AG04449 (cell line): ENCODE results near the gene PRKG1.

Source experiments
- CTCF ChIA-PET: fragments of 350-600 bp; formaldehyde crosslinking; extraction: SDS; loops from one replicate; lab custom pipeline; 2021; ENCODE audit warnings: antibody characterized with exemption; lab: Yijun Ruan, JAX
- POLR2A ChIA-PET: fragments of 400-600, 350-600 bp; formaldehyde crosslinking; extraction: SDS; loops from one replicate; lab custom pipeline; 2020; ENCODE audit warnings: antibody characterized with exemption, inconsistent platforms; lab: Yijun Ruan, JAX
- DNase-seq: peaks from one replicate; pipeline ENCODE4 v3.0.0-alpha.2; 2010; ENCODE audit warnings: low read depth, low spot score
- H3K4me3 ChIP-seq: 2 replicates; pipeline ENCODE4 v1.5.1; 2011; ENCODE audit warnings: low read depth, mild to moderate bottlenecking, control low read depth, low read length
- CTCF ChIP-seq: IDR thresholded peaks from one replicate; pipeline ENCODE4 v1.5.1; 2011; ENCODE audit warnings: mild to moderate bottlenecking, moderate library complexity, low read length, control low read depth, inconsistent platforms; ENCODE audit not compliant: insufficient read depth; ENCODE audit errors: missing control alignments

PRKG1 gene

DNA sequence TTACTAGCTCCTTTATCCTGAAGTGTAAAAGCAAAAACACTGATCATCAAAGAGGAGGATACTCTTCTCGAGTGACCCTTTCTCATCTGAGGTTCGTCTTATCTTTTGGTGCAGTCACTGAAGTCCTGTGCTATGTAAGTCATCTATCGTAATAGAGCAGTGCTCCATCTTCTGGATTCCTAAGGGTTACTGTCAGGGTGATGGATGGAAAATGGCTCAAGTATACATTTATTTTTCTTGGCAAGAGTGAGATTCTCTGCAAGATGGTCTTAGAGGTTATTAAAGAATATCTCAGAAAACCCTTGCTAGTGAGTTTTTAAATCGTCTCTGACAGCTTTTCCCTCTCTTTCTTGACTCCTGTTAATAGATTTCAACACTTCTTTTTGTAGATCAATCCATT, 12.4 kb downstream of the PRKG1 start:
- no peak overlapping the region for H3K4me3 ChIP-seq
- ChIA-PET POLR2A (no interaction called here), CTCF (interaction anchor here (0.9 to 1.5 kb wide), 2 partner anchors 12 to 336 kb away, joined by 3 read pairs; partner anchors contain the start of gene PRKG1)
- no peak for DNase-seq
- TF ChIP-seq CTCF: no peak

DNA sequence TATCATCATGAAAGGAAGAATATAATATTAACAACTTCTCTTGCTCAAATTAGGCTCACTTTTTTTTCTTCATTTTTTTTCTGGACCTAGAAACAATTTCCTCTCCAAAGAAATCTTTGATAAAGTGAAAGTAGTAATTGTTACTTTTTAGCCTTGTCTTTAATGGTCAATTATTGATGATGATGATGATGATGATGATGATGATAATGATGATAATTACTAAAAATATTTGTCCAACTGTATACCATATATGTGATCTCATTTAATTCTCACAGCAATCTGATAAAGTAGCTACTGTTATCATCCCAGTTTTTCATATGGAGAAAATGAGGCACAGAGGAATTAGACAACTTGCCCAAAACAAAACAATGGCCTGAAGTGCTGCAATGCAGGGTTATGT, 12.8 kb downstream of the PRKG1 start:
- DNase-seq: no peak
- CTCF ChIA-PET: interaction anchor here (1.5 kb wide), 1 partner anchor 335 kb away, joined by 3 read pairs; no protein-coding TSS in a partner anchor

DNA sequence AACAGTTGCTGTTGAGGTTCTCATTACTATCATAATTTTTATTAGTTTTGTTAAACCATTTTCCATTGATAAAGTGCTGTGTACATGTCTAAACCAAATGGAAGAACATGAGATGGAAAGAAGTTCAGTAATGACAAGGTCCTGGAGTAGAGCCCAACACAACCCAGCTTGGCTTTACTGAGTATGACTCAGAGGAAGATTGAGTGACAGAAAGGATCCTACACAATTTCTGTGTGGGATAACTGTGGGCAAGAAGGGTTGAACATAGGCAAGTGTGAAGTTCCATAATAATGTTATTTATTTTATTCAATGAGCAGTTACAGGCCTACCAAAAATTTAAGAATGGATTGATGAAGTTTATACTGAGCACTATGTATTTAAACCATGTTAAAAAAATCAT, 15.9 kb downstream of the PRKG1 start:
- no peak overlapping the region for H3K4me3 ChIP-seq
- POLR2A ChIA-PET: no interaction called here
- no peak for TF ChIP-seq CTCF
- DNase-seq: no peak
- CTCF ChIA-PET: interaction anchor here (0.9 to 1.4 kb wide), 2 partner anchors 27 to 332 kb away, joined by 3 to 6 read pairs; no protein-coding TSS in a partner anchor

More for the DNA sequence above, 12.8 kb downstream of the PRKG1 start:
- POLR2A ChIA-PET: no interaction called here
- no peak for TF ChIP-seq CTCF
- no peak overlapping the region for H3K4me3 ChIP-seq

GRCh38 chr10:51092402-51092801, 18.1 kb downstream of the PRKG1 start:
- no peak for DNase-seq
- TF ChIP-seq CTCF: no peak
- CTCF ChIA-PET: interaction anchor here (1.0 to 4.2 kb wide), 3 partner anchors 9 to 330 kb away, joined by 3 to 14 read pairs (median 6); no protein-coding TSS in a partner anchor
- POLR2A ChIA-PET: no interaction called here
- no peak overlapping the region for H3K4me3 ChIP-seq

DNA sequence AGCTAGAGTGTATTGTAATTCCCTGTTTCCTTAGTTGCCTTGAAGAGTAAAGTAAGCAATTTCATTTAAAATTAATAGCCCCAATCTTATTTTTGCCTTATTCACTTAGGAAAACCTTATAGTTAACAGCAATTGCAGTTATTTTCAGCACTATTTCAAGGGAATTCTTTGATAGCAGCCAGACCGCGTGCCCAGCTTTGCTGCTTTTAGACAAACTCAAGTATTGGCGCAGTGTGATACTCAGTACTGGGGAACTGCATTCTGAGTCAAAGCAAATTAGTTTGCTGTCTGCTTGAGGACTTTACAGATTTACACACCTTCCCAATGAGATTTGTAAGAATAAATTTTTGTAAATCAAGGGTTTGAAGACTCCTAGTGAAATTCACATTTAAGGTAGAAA, 21.2 kb downstream of the PRKG1 start:
- no peak overlapping the region for H3K4me3 ChIP-seq
- ChIA-PET POLR2A (no interaction called here), CTCF (interaction anchor here (4.2 kb wide), 1 partner anchor 9 kb away, joined by 14 read pairs; no protein-coding TSS in a partner anchor)
- no peak for TF ChIP-seq CTCF
- no peak for DNase-seq

DNA sequence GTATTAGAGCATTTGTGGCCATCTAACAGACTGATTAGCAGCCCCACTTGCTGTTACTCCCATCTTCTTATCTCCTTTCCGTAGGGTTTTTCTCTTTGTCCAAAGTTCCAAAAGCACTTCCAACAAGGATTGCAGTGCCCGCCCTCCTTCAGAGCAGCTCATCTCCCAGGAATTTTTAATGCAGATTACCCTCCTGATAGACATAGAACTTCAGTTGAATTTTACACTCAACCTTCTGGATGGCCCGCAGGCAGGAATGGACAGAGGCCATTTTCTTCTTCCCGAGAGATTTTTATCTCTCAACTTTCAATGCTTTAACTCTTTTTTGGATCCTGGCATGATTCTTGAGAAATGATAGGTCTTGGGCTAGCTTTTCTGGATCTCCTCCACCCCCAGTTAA, 23.3 kb downstream of the PRKG1 start:
- ChIA-PET CTCF (interaction anchor here (1.3 kb wide), 1 partner anchor 13 kb away, joined by 3 read pairs; no protein-coding TSS in a partner anchor), POLR2A (interaction anchor here (0.6 kb wide), 1 partner anchor 243 kb away, joined by 4 read pairs; no protein-coding TSS in a partner anchor)
- no peak for DNase-seq
- no peak for TF ChIP-seq CTCF
- H3K4me3 ChIP-seq: no peak overlapping the region
